Measurements from ENCODE around the gene S100A8.

S100A8 gene

DNA sequence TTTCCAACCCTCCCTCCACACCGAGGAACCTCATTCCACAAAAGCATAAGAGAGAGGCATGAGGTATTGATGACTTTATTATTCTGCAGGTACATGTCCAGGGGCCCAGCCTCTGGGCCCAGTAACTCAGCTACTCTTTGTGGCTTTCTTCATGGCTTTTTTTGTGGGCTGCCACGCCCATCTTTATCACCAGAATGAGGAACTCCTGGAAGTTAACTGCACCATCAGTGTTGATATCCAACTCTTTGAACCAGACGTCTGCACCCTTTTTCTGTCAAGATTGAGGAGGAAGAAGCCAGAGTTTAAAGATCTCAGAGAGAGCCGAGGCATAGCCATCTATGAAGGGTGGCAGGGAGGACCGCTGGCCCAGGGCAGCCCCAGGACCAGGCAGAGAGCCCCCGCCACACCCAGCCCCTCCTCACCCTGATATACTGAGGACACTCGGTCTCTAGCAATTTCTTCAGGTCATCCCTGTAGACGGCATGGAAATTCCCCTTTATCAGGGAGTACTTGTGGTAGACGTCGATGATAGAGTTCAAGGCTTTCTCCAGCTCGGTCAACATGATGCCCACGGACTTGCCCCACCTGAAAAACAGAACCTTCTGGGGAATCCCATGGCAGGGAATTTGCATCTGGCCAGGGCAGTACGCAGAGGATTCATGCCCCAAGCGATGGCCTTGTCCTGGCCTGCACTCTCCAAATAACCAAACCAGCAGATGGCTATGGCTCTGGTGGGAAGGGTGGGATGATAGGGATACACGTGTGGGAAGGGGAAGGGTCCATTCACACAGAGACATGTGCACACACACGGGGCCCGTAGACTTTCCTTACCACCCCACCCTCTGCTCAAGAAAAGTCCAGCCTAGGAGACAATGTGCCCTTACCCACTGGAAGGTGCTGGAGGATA, 647 bp downstream of the S100A8 start:
- no peak for DNase-seq (ENCODE audit: low read depth)

DNA sequence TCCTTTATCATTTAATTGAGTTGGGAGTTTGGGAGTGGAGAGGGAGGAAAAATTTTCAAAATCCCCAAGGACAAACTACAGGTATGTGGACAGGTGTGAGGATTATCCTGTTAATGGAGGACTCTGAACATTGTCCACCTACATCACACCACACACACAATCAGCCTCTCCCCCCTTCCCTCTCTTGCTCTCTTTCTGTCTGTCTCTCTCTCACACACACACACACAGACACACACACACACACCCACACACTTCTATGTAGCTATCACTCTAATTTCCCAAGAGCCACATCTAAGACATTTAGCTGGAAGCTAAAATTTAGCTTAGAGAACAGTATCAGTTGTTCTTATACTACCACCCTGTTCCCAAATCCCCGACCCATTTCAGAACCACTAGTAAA, 1.5 kb downstream of the S100A8 start:
- DNase-seq (ENCODE audit: low read depth): no peak

- no peak for DNase-seq (ENCODE audit: low read depth)
These were observed 3.1 kb downstream of the S100A8 start for GRCh38 chr1:153387785-153388184.

- DNase-seq (ENCODE audit: low read depth): no peak
These were observed 3.9 kb downstream of the S100A8 start for GRCh38 chr1:153387001-153387400.

- DNase-seq (ENCODE audit: low read depth): no peak
These were observed 4.4 kb downstream of the S100A8 start for GRCh38 chr1:153386500-153386901.

DNA sequence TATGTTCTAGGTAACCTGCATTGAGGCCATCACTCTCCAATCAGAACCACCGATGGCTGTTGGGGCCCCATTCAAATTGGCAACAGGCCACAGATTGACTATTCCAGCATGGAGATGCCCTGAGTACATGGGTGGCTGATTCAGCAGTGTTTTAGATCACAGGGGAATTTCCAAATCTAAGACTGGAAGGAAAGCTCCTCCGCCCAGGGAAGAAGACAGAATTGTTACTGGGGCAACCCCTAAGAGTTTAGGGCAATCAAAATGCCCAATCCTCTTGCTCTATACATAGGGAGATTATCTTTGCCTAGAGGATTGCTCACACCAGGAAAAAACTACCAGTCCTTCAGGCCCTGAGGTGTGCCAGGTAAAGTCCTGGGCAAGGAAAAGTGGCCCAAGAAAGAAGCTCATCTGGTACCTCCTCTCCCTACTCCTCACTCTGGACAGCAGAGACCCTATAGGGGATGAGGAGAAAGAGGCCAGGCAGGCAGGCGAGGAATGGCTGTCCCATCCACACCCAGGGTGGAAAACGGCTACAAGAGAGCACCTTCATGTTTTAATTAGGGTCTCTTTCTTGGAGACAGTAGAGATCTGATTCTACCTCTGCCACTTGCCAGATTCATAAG, 5.8 kb downstream of the S100A8 start:
- DNase-seq (ENCODE audit: low read depth): no peak

- no peak for DNase-seq (ENCODE audit: low read depth)
These were observed 10.2 kb downstream of the S100A8 start for GRCh38 chr1:153380711-153381110.

DNA sequence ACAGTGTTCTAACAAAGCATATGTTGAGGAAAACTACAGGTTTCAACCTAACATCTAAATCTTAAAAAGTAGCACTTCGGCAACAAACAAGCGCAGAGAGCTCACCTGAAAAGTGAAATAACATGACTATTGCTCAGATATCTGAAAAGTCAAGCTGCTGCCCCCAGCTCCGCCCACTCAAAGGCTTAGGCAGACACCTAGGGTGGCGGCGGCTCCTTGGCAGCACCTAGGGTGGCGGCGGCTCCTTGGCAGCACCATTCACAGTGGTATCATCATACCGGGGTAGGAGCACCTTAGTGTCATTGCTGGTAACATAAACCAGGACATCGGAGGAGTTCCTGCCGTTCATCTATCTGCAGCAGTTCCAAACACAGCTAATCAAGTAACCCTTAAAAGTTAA, 11.3 kb downstream of the S100A8 start:
- no peak for DNase-seq (ENCODE audit: low read depth)

DNA sequence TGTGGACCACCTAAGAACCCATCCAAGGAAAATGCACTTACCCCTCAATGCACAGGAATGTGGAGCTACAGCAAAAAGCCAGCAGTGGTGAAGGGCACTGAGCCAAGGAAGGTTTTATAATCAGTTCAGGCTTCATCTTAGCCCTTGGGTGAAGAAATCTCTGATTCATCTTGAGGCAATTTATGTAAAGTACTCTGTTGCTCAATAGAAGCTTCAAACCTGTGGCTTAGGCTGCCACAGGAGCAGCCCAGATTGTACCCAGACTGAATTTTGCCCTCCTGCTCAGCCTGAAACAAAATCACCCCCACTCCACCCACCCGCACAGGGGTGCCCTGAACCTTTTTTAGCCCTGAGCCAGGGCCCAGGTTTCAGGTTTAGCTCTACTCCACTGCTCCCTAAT, 15.4 kb downstream of the S100A8 start, which contains the start of gene S100A12:
S100A12 (minus strand) TSS at position 111 of the 400 bp plus-strand sequence. CDS start 1,029 bp downstream, outside the sequence.
- no peak for DNase-seq (ENCODE audit: low read depth)

DNA sequence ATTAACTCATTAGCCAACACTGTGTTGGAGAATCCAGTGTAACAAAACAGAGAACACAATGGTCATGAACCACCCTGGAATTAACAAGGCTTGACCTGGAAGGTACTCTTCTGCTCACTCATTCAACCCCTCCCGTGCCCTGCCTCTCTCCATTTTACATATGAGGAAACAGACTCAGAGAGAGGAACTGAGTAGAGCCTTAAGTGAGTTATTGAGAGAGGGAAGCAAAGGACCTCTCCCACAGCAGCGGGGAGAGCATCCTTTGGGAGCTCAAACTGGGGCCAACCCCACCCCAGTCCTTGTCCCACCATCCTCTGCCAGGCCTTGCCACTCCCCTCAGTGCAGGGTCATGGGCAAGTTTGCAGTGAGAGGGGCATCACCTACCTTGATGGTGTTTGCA, 16.8 kb downstream of the S100A8 start:
- no peak for DNase-seq (ENCODE audit: low read depth)

GRCh38 chr1:153372571-153372970, 18.3 kb downstream of the S100A8 start:
- DNase-seq (ENCODE audit: low read depth): no peak

DNA sequence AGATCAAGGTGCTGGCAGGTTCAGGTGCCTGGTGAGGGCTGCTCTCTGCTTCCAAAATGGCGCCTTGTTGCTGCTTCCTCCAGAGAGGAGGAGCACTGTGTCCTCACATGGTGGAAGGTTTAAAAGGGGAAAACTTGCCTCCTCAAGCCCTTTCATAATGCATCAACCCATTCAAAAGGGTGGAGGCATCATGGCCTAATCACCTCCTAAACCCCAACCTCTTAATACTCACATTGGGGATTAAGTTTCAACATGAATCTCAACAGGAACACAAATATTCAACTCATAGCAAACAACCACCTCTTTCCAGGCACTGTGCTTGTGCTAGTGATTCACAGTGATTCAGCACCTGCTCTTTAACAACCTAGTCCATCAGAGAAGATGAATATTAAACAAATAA, 19.6 kb downstream of the S100A8 start:
- no peak for DNase-seq (ENCODE audit: low read depth)

GRCh38 chr1:153370146-153370545, 20.7 kb downstream of the S100A8 start:
- no peak for DNase-seq (ENCODE audit: low read depth)

DNA sequence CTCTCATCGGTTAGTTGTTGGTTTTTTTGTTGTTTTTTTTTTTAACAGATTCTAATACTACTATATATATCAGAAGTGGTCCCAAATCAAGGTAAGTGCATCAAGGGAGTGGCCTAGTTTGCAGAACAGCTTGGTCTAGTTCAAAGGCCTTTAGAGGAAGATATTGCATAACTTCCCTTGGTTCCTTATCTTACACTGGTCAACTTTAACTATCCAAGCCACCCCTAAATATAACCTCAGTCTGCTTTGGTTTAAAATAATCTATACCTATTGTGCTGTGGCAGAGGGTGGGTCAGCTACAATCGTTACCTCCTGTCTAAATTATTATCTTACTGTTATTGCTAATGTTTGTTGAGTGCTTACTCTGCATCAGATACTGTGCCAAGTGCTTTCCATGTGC, 22.4 kb downstream of the S100A8 start:
- no peak for DNase-seq (ENCODE audit: low read depth)

DNA sequence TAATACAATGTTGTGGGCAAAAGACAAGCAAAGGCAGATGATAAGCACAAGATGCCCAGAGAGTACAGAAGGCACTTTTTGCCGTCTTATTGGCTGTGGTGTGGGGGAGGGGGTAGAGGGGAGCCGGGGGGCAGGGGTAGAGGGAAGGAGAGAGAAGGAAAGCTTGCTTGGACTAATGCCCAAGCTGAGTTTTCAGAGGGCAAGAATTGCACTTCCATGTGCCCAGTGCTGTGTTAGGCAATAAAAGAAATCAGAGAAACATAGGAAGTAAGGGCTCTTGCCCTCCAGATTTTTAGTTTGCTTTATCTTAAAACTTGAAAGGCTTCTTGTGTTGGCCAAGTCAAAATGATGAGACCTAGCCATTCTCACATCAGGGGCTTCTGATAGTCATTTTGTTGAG, 23.8 kb downstream of the S100A8 start:
- no peak for DNase-seq (ENCODE audit: low read depth)

DNA sequence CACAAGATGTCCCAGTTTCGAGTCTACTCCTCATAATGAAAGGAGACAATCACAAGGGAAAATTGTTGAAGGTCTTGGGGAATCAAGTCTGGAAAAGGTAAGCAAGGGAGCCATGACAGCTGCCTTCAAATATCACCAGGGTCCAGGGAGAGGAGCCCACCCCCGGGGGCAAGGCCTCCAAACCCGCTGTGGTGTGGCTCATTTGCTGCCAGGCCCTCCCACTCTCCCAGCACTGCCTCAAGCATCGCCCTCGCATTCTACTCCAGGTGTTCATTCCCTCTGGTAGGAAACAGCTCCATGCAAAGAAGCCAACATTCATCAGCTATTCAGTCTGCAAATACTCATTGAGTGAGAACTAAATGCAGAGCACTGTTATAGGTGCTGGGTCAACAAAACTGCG, 24.6 kb downstream of the S100A8 start:
- no peak for DNase-seq (ENCODE audit: low read depth)

DNA sequence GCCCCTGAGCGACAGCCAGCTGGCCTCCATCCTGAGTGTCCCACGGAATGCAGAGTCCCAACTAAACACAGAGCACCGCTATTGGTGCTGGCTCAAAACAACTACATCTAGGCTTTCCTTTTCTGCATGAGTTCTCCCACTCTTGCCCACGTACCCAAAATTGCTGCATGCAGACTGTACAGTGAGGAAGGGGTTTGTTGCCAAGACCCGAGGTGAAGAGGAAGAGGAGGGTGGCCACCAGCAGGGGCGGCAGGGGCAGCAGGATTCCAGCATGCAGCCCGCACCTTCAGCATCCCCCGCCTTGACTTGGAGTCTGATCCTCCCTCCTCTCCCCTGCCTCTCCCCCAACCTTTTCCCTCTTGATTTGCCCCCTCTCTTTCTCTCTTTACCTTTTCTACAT, 25.2 kb downstream of the S100A8 start:
- DNase-seq (ENCODE audit: low read depth): no peak

GRCh38 chr1:153364766-153365666, 25.9 kb downstream of the S100A8 start:
- DNase-seq (ENCODE audit: low read depth): no peak

DNA sequence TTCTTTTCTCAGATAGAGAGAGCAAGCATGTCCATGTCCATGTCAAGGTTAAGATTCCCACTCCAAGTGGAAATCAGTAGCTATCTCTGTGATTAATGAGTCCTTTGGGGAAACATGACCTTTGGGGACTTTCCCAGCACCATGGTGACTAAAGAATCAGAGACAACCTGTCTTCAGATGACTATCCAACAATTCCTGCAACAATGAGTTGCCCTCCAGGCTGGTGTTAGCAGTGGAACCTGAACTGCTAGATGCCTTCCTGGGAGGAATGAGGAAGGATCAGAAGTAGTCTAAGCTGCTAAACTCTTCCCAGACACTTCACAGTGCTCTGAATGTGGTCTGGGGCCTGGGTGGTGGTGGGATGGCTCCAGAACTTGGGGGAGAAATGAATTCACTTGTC, 26.7 kb downstream of the S100A8 start:
- DNase-seq (ENCODE audit: low read depth): no peak

- no peak for DNase-seq (ENCODE audit: low read depth)
These were observed 27.2 kb downstream of the S100A8 start for GRCh38 chr1:153363641-153364040.

GRCh38 chr1:153362187-153362775, 28.6 kb downstream of the S100A8 start:
- no peak for DNase-seq (ENCODE audit: low read depth)

DNA sequence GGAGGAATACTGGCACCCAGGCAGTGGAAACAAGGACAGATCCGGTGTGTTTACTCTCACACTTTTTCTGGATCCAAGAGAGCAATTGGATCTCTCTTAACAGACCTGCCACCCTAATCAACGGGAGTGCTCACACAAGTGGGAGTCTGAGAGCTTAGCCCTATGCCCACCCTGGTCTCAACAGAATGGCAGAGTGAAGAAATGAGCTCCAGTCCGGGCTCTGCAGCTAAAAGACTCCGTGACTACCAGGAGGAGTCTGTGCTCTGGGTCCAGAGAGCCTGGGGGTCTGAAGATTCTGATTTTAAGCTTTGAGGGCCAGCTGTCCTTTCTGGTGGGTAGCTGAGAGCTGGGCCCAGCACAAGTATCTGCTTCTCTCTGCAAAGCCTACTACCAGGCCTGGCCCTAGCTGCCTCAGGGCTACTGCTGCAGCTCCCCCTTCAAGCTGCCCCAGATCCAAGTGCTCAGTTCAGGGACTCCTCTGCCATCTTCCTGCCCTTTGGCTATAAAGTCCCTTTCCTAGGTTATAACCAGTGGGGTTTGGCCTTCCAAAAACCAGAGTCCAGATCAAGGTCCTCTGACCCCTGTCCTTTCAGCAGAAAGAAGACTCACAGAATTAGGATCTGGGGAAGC, 29.3 kb downstream of the S100A8 start:
- DNase-seq (ENCODE audit: low read depth): no peak
